ENCODE measurements around the gene ADRA2B.

Gene ADRA2B

GRCh38 chr2:96115631-96116423, 544 bp downstream of the ADRA2B start:
- Mint-ChIP-seq H3K4me3 (peak overlapping the region; percentile 85), H3K36me3 (ENCODE audit: insufficient read depth) (peaks cover 21% of the 10 kb centered on the region), H3K27me3 (peaks cover 33% of the 10 kb centered on the region), H3K27ac (ENCODE audit: low read depth) (peak overlapping the region; percentile 91), H3K9me3 (no peaks in the 10 kb centered on the region), H3K4me1 (peaks cover 27% of the 10 kb centered on the region)
- ATAC-seq (replicated peaks; ENCODE audit: extremely low read depth, poor library complexity, severe bottlenecking): no peak
- no peak for DNase-seq (ENCODE audit: low spot score in 2 of 2)

- Mint-ChIP-seq H3K36me3 (ENCODE audit: insufficient read depth) (peaks cover 19% of the 10 kb centered on the region), H3K4me3 (peak overlapping the region; percentile 85), H3K4me1 (peaks cover 19% of the 10 kb centered on the region), H3K27me3 (peaks cover 26% of the 10 kb centered on the region), H3K27ac (ENCODE audit: low read depth) (peak overlapping the region; percentile 91), H3K9me3 (no peaks in the 10 kb centered on the region)
- ATAC-seq (replicated peaks; ENCODE audit: extremely low read depth, poor library complexity, severe bottlenecking) (no peak), DNase-seq (ENCODE audit: low spot score in 2 of 2) (no peak)
Observed at GRCh38 chr2:96114903-96115581, 1.3 kb downstream of the ADRA2B start.

GRCh38 chr2:96114546-96114902, 1.8 kb downstream of the ADRA2B start:
- Mint-ChIP-seq H3K4me3 (peak overlapping the region; percentile 41), H3K27ac (ENCODE audit: low read depth) (no peak overlapping the region), H3K4me1 (peaks cover 16% of the 10 kb centered on the region), H3K9me3 (no peaks in the 10 kb centered on the region), H3K36me3 (ENCODE audit: insufficient read depth) (peaks cover 20% of the 10 kb centered on the region), H3K27me3 (peaks cover 20% of the 10 kb centered on the region)
- ATAC-seq (replicated peaks; ENCODE audit: extremely low read depth, poor library complexity, severe bottlenecking) (no peak), DNase-seq (ENCODE audit: low spot score in 2 of 2) (no peak)

GRCh38 chr2:96113951-96114350, 2.4 kb downstream of the ADRA2B start:
- DNase-seq (ENCODE audit: low spot score in 2 of 2): no peak
- H3K27me3 Mint-ChIP-seq: peaks cover 15% of the 10 kb centered on the region
- H3K4me3 Mint-ChIP-seq: no peak overlapping the region

GRCh38 chr2:96113367-96113677, 3.0 kb downstream of the ADRA2B start:
- Mint-ChIP-seq H3K4me3 (no peak overlapping the region), H3K4me1 (peaks cover 16% of the 10 kb centered on the region), H3K36me3 (ENCODE audit: insufficient read depth) (peaks cover 17% of the 10 kb centered on the region), H3K9me3 (no peaks in the 10 kb centered on the region), H3K27ac (ENCODE audit: low read depth) (no peak overlapping the region), H3K27me3 (peaks cover 8% of the 10 kb centered on the region)
- no peak for DNase-seq (ENCODE audit: low spot score in 2 of 2)
- ATAC-seq (replicated peaks; ENCODE audit: extremely low read depth, poor library complexity, severe bottlenecking): no peak

More at GRCh38 chr2:96113951-96114350, 2.4 kb downstream of the ADRA2B start:
- no peaks in the 10 kb centered on the region for H3K9me3 Mint-ChIP-seq
- H3K36me3 Mint-ChIP-seq (ENCODE audit: insufficient read depth): peaks cover 19% of the 10 kb centered on the region
- no peak for ATAC-seq (replicated peaks; ENCODE audit: extremely low read depth, poor library complexity, severe bottlenecking)
- no peak overlapping the region for H3K27ac Mint-ChIP-seq (ENCODE audit: low read depth)
- peaks cover 16% of the 10 kb centered on the region for H3K4me1 Mint-ChIP-seq

GRCh38 chr2:96112501-96113366, 3.6 kb downstream of the ADRA2B start:
- Mint-ChIP-seq H3K36me3 (ENCODE audit: insufficient read depth) (peaks cover 16% of the 10 kb centered on the region), H3K4me1 (peaks cover 15% of the 10 kb centered on the region), H3K27me3 (peaks cover 8% of the 10 kb centered on the region), H3K27ac (ENCODE audit: low read depth) (no peak overlapping the region), H3K4me3 (no peak overlapping the region), H3K9me3 (no peaks in the 10 kb centered on the region)
- ATAC-seq (replicated peaks; ENCODE audit: extremely low read depth, poor library complexity, severe bottlenecking) (no peak), DNase-seq (ENCODE audit: low spot score in 2 of 2) (no peak)

- Mint-ChIP-seq H3K9me3 (no peaks in the 10 kb centered on the region), H3K36me3 (ENCODE audit: insufficient read depth) (peaks cover 9% of the 10 kb centered on the region), H3K4me3 (no peak overlapping the region), H3K27me3 (peaks cover 8% of the 10 kb centered on the region), H3K27ac (ENCODE audit: low read depth) (no peak overlapping the region), H3K4me1 (peaks cover 8% of the 10 kb centered on the region)
- DNase-seq (ENCODE audit: low spot score in 2 of 2) (no peak), ATAC-seq (replicated peaks; ENCODE audit: extremely low read depth, poor library complexity, severe bottlenecking) (no peak)
Observed at GRCh38 chr2:96111823-96112500, 4.4 kb downstream of the ADRA2B start.

- Mint-ChIP-seq H3K4me3 (no peak overlapping the region), H3K27me3 (peaks cover 8% of the 10 kb centered on the region), H3K4me1 (peaks cover 8% of the 10 kb centered on the region), H3K9me3 (no peaks in the 10 kb centered on the region), H3K27ac (ENCODE audit: low read depth) (no peak overlapping the region), H3K36me3 (ENCODE audit: insufficient read depth) (peaks cover 8% of the 10 kb centered on the region)
- ATAC-seq (replicated peaks; ENCODE audit: extremely low read depth, poor library complexity, severe bottlenecking): no peak
- DNase-seq (ENCODE audit: low spot score in 2 of 2): no peak
Observed at GRCh38 chr2:96111257-96111640, 5.1 kb downstream of the ADRA2B start.

GRCh38 chr2:96110621-96111256, 5.6 kb downstream of the ADRA2B start:
- Mint-ChIP-seq H3K4me1 (peaks cover 6% of the 10 kb centered on the region), H3K36me3 (ENCODE audit: insufficient read depth) (peaks cover 7% of the 10 kb centered on the region), H3K27me3 (peaks cover 5% of the 10 kb centered on the region), H3K4me3 (no peak overlapping the region), H3K9me3 (peaks cover under 1% of the 10 kb centered on the region), H3K27ac (ENCODE audit: low read depth) (no peak overlapping the region)
- DNase-seq (ENCODE audit: low spot score in 2 of 2): no peak
- ATAC-seq (replicated peaks; ENCODE audit: extremely low read depth, poor library complexity, severe bottlenecking): no peak

- peaks cover 7% of the 10 kb centered on the region for H3K9me3 Mint-ChIP-seq
- ATAC-seq (replicated peaks; ENCODE audit: extremely low read depth, poor library complexity, severe bottlenecking) (no peak), DNase-seq (ENCODE audit: low spot score in 2 of 2) (no peak)
- H3K27ac Mint-ChIP-seq (ENCODE audit: low read depth): no peak overlapping the region
- H3K4me3 Mint-ChIP-seq: no peak overlapping the region
- H3K36me3 Mint-ChIP-seq (ENCODE audit: insufficient read depth): peaks cover 3% of the 10 kb centered on the region
- no peaks in the 10 kb centered on the region for H3K4me1 Mint-ChIP-seq
- no peaks in the 10 kb centered on the region for H3K27me3 Mint-ChIP-seq
Observed at GRCh38 chr2:96109931-96110511, 6.3 kb downstream of the ADRA2B start.

GRCh38 chr2:96109361-96109680, 7.0 kb downstream of the ADRA2B start:
- no peaks in the 10 kb centered on the region for H3K27me3 Mint-ChIP-seq
- no peak overlapping the region for H3K4me3 Mint-ChIP-seq
- ATAC-seq (replicated peaks; ENCODE audit: extremely low read depth, poor library complexity, severe bottlenecking) (no peak), DNase-seq (ENCODE audit: low spot score in 2 of 2) (no peak)
- H3K36me3 Mint-ChIP-seq (ENCODE audit: insufficient read depth): peaks cover 3% of the 10 kb centered on the region
- no peak overlapping the region for H3K27ac Mint-ChIP-seq (ENCODE audit: low read depth)
- H3K4me1 Mint-ChIP-seq: no peaks in the 10 kb centered on the region
- peaks cover 10% of the 10 kb centered on the region for H3K9me3 Mint-ChIP-seq
